Stomach smooth muscle (tissue), 2 donors: ENCODE data around the gene LSM11.

ENCODE experiments used
- H3K27ac ChIP-seq: one replicate; pipeline ENCODE4 v1.7.0; 2013; ENCODE audit warnings: mild to moderate bottlenecking, low read length, inconsistent platforms
- H3K27me3 ChIP-seq, 2 donors: one replicate each; pipeline ENCODE4 v1.7.0; 2013; ENCODE audit warnings: low read length in 2 of 2; ENCODE audit not compliant: insufficient read depth in 2 of 2, control insufficient read depth in 1 of 2
- H3K36me3 ChIP-seq, 2 donors: one replicate each; pipeline ENCODE4 v1.7.0; 2013; ENCODE audit warnings: low read length in 2 of 2; ENCODE audit not compliant: control insufficient read depth in 2 of 2, insufficient read depth in 2 of 2
- H3K4me1 ChIP-seq: one replicate; pipeline ENCODE4 v1.7.0; 2013; ENCODE audit warnings: low read length; ENCODE audit not compliant: control insufficient read depth, insufficient read depth
- H3K4me3 ChIP-seq, 2 donors: one replicate each; pipeline ENCODE4 v1.7.0; 2013; ENCODE audit warnings: low read length in 2 of 2
- H3K9ac ChIP-seq, 2 donors: one replicate each; pipeline ENCODE4 v1.7.0; 2013; ENCODE audit warnings: low read length in 2 of 2, mild to moderate bottlenecking in 1 of 2
- H3K9me3 ChIP-seq, 2 donors: one replicate each; pipeline ENCODE4 v1.7.0; 2013; ENCODE audit warnings: low read length in 2 of 2; ENCODE audit not compliant: control insufficient read depth in 2 of 2
- donor health status: healthy.
- donor health status: Pancreatic carcinoma.

Gene LSM11

DNA sequence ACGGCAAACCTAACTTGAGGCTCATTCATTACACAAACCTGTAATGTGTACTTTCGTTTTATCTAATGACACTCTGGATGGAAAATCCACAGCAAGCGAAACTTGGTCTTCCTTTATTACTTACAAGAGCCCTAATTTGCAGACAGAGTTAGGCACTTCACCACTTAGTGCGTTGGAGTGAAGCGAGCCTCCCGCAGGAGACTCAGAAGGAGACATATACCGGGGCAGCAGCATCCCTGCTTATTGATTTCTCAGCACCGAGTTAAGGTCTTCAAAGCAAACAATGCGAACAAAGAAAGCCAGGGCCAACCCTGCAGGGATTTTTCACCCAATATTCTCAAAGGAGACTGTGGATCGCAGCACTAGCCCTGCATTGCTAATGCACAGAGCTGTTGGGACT lies 28.6 kb downstream of the LSM11 start:
- H3K27ac ChIP-seq: no peak overlapping the region
- H3K9ac ChIP-seq: no peak overlapping the region
- H3K9me3 ChIP-seq: no peaks in the 10 kb centered on the region
- no peaks in the 10 kb centered on the region for H3K36me3 ChIP-seq
- no peak overlapping the region for H3K4me3 ChIP-seq
- H3K4me1 ChIP-seq: no peaks in the 10 kb centered on the region
- no peaks in the 10 kb centered on the region for H3K27me3 ChIP-seq

DNA sequence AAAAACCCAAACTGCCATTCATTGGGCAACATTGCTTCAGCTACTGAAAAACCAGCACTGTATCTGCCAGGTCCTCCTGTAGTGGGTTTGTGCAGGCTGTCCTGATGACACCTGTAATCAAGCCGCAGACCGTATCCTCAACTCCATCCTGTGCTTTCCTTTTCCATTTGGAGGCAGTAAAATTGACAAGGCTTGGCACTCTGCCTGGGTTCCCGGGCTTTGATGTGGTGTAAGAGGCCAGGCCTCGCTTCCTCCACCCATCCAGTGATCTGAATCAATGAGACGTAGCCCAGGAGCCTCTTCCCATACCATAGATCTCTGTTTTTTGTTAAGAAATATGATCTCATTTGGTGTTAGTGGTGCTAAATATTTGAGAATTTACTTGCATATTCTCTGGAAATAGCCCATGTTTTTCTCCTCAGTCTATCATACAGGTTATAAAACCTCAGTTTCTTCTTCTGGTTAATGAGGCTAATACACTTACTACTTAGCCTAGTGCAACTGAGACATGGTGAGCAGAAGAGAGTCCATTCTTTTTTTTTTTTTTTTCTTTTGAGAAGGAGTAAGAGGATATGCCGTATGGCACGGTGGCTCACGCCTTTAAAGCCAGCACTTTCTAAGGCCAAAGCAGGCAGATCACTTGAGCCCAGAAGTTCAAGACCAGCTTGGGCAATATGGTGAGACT lies 34.8 kb downstream of the LSM11 start:
- H3K27ac ChIP-seq: no peak overlapping the region
- no peaks in the 10 kb centered on the region for H3K27me3 ChIP-seq
- no peaks in the 10 kb centered on the region for H3K36me3 ChIP-seq
- H3K9me3 ChIP-seq: no peaks in the 10 kb centered on the region
- H3K4me3 ChIP-seq: no peak overlapping the region
- no peaks in the 10 kb centered on the region for H3K4me1 ChIP-seq
- H3K9ac ChIP-seq: no peak overlapping the region

DNA sequence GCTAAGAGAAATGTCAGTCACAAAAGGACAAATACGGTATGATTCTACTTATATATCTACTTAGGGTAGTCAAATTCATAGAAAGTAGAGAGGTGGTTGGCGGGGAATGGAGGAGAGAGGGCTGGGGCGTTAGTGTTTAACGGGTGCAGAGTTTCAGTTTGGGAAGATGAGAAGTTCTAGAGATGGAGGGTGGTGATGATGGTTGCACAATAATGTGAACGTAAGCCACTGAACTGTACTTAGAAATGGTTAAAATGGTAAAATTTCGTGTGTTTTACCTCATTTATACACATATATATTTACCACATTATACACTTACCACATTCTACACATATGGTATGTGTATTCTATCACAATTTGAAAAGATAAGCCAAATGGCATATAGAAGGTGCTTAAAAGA lies 35.7 kb downstream of the LSM11 start:
- Histone ChIP-seq H3K9me3 (no peaks in the 10 kb centered on the region), H3K4me3 (no peak overlapping the region), H3K27ac (no peak overlapping the region), H3K9ac (no peak overlapping the region), H3K36me3 (peaks cover 0 to 1% of the 10 kb centered on the region in 2 donors), H3K4me1 (no peaks in the 10 kb centered on the region), H3K27me3 (no peaks in the 10 kb centered on the region)

DNA sequence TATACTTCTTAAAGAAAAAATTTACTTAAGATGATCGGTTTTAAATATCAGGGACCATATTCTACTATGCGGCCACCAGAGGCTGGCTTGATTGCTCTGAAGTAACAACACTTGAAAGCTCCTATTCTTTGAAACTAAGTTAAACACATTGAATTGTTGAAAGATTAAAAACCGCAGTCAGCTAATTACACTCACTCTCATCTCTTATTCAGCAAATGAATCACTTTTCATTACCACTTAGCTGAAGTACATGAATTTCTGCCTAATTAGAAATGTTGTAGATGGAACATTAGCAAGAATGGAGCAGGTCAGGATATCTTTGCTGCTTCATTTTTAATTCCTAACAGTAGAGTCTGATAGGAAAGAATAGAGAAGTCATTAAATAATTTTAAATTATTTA lies 42.3 kb downstream of the LSM11 start:
- no peaks in the 10 kb centered on the region for H3K9me3 ChIP-seq
- H3K9ac ChIP-seq: no peak overlapping the region
- H3K4me1 ChIP-seq: no peaks in the 10 kb centered on the region
- H3K27ac ChIP-seq: no peak overlapping the region
- H3K27me3 ChIP-seq: no peaks in the 10 kb centered on the region
- no peak overlapping the region for H3K4me3 ChIP-seq
- peaks cover 11 to 18% of the 10 kb centered on the region in 2 donors for H3K36me3 ChIP-seq

DNA sequence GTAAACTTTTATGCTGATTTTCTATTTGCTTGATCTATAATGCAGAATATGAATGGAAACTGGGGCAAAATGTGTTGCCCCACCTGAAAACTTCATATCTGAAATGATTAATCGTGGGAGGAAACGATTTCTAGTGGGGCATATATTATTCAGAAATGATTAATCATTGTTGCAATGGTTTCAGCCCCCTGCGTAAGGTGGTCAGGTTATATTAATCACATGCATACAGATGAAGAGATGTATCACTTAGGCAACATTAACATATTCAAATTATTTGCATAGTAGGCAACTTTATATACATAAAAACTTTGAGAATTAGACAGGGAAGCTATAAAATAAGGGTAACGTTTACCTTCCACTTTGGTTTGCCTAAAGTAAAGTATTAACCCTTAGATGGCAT lies 49.8 kb downstream of the LSM11 start:
- no peaks in the 10 kb centered on the region for H3K27me3 ChIP-seq
- no peak overlapping the region for H3K27ac ChIP-seq
- peaks cover 13 to 24% of the 10 kb centered on the region in 2 donors for H3K36me3 ChIP-seq
- no peak overlapping the region for H3K4me3 ChIP-seq
- no peak overlapping the region for H3K9ac ChIP-seq
- no peaks in the 10 kb centered on the region for H3K4me1 ChIP-seq
- no peaks in the 10 kb centered on the region for H3K9me3 ChIP-seq

DNA sequence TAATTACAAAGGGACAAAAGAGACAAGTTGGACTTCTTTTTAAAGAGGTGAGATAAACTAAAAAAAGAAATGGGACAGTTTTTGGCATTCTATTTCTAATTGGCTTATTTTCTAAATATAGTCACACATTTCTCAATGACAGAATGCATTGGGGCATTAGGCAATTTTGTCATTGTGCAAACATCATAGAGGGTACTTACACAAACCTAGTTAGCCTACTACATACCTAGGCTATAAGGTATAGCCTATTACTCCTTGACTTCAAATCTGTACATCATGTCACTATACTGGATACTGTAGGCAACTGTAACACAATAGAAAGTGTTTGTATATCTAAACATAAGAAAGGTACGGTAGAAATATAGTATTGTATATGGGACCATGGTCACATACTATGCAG lies 56.1 kb downstream of the LSM11 start:
- Histone ChIP-seq H3K27ac (no peak overlapping the region), H3K36me3 (peaks cover 0 to 12% of the 10 kb centered on the region in 2 donors), H3K4me3 (no peak overlapping the region), H3K27me3 (no peaks in the 10 kb centered on the region), H3K9ac (no peak overlapping the region), H3K4me1 (no peaks in the 10 kb centered on the region), H3K9me3 (no peaks in the 10 kb centered on the region)

DNA sequence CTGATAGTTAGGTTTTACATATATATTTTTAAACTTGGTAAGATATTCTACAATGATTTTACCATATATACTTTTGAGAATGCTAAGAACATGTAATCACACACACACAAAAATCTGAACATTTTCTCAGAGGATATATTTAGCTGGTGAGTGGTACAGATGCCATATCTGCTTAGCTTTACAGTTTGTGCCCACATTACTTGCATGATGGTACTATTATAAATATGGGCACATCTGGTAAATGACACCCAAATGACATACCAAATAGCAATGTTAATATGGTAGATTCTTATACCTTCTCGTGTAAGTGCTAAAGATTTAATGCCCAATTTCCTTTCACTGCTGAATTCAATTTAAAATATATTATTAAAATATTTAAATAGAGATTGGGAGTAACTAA lies 56.6 kb downstream of the LSM11 start:
- H3K9ac ChIP-seq: no peak overlapping the region
- no peaks in the 10 kb centered on the region for H3K9me3 ChIP-seq
- H3K36me3 ChIP-seq: peaks cover 0 to 13% of the 10 kb centered on the region in 2 donors
- no peaks in the 10 kb centered on the region for H3K27me3 ChIP-seq
- H3K4me3 ChIP-seq: no peak overlapping the region
- no peak overlapping the region for H3K27ac ChIP-seq
- H3K4me1 ChIP-seq: no peaks in the 10 kb centered on the region

DNA sequence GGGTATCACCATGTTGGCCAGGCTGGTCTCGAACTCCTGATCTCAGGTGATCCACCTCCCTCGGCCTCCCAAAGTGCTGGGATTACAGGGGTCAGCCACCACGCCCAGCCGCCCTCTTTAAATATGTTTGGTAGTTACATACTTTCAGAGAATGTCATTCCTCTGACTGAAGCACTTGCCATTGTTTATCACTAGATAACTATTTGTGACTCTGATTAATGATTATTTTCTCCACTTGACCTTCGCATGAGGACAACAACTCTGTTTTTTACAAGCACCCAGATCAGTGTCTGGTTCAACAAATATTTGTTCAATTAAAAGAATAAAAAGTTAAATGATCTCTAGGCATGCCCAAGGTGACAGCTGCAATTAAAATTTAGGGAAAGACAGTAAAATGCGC lies 59.2 kb downstream of the LSM11 start:
- no peak overlapping the region for H3K9ac ChIP-seq
- no peak overlapping the region for H3K4me3 ChIP-seq
- H3K36me3 ChIP-seq: peaks cover 4 to 18% of the 10 kb centered on the region in 2 donors
- no peaks in the 10 kb centered on the region for H3K9me3 ChIP-seq
- H3K27ac ChIP-seq: no peak overlapping the region
- H3K4me1 ChIP-seq: no peaks in the 10 kb centered on the region
- no peaks in the 10 kb centered on the region for H3K27me3 ChIP-seq

DNA sequence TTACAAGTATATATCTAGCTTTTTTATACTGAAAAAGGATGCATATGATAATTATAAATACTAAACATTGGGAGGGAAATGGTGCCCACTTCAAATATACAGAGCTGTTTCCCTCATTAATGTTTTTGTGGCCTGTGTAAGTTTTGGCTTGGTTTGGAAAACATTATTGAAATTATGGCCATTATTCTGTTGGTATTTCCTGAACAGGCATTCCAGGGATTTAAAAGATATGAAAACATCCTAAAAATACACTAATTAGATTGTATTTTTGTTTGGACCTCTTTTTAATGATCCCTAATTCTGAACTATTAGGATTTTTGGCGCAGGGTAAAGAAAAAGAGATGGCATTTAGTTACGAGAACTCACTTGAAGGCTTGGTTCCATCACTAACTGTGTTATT lies 64.5 kb downstream of the LSM11 start:
- Histone ChIP-seq H3K4me1 (no peaks in the 10 kb centered on the region), H3K27me3 (no peaks in the 10 kb centered on the region), H3K4me3 (no peak overlapping the region), H3K36me3 (peaks cover 4 to 22% of the 10 kb centered on the region in 2 donors), H3K9ac (no peak overlapping the region), H3K9me3 (no peaks in the 10 kb centered on the region), H3K27ac (no peak overlapping the region)
